ENCODE data around the gene C14orf180. TPM values are rescaled to one million over a fixed set of nuclear protein-coding genes. Genes with fewer than 3 reads are reported as not detected.

Gene C14orf180
- total RNA-seq, 1 experiment from 2014 or later = not detected

DNA sequence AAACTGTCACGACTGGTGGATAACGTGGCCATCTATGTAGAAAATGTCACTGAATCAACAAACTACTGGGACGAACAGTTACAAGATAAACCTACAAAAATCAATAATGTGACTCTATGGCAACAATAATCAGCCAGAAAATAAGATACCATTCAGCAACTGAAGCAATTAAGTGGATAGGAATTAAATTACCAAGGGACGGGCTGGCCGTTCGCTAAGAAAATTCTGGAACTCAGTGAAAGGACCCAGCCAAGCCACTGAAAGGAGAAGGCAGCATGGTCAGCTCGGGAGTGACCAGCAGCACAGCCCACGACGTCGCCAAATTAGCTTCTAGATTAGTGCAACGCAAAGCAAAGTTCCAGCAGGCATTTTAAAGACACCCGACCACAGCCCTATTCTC, 58.6 kb downstream of the C14orf180 start:
- no TSS peak for BruUV-seq (replicated peaks)
- no peaks in the 10 kb centered on the region for H3K79me2 ChIP-seq (ENCODE audit: low read length)
- H3K4me2 ChIP-seq (ENCODE audit: low read length) = no peak overlapping the region
- H3K27ac ChIP-seq (ENCODE audit: low read length) = no peak overlapping the region
- no peak overlapping the region for H3K9ac ChIP-seq (ENCODE audit: low read length)
- intact Hi-C loops (cut with micrococcal nuclease) = loop anchor here (10.0 kb wide), 1 partner anchor 63 kb away; the partner anchor contains the start of gene C14orf180
- no peaks in the 10 kb centered on the region for H4K20me1 ChIP-seq (ENCODE audit: low read length)
- peaks cover 57% of the 10 kb centered on the region for H3K27me3 ChIP-seq (ENCODE audit: low read length)
- H3K4me3 ChIP-seq (ENCODE audit: low read length) = no peak overlapping the region
- H2AFZ ChIP-seq (ENCODE audit: low read length) = no peak overlapping the region
- H3K9me3 ChIP-seq (ENCODE audit: low read length) = no peaks in the 10 kb centered on the region
- ChIA-PET CTCF (no interaction called here), POLR2A (ENCODE audit: unreplicated experiment) (no interaction called here)
- no peak for TF ChIP-seq EZH2 (IDR thresholded peaks at IDR 0.05; ENCODE audit: low read length, unreplicated experiment)
- no peak for TF ChIP-seq EZH2phosphoT487 (IDR thresholded peaks at IDR 0.05; ENCODE audit: borderline replicate concordance, low read length)
- TF ChIP-seq, protein P1, sequence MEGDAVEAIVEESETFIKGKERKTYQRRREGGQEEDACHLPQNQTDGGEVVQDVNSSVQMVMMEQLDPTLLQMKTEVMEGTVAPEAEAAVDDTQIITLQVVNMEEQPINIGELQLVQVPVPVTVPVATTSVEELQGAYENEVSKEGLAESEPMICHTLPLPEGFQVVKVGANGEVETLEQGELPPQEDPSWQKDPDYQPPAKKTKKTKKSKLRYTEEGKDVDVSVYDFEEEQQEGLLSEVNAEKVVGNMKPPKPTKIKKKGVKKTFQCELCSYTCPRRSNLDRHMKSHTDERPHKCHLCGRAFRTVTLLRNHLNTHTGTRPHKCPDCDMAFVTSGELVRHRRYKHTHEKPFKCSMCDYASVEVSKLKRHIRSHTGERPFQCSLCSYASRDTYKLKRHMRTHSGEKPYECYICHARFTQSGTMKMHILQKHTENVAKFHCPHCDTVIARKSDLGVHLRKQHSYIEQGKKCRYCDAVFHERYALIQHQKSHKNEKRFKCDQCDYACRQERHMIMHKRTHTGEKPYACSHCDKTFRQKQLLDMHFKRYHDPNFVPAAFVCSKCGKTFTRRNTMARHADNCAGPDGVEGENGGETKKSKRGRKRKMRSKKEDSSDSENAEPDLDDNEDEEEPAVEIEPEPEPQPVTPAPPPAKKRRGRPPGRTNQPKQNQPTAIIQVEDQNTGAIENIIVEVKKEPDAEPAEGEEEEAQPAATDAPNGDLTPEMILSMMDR (conservative IDR thresholded peaks at IDR 0.05; ENCODE audit: low read depth, low read length) = no peak
- H3K4me1 ChIP-seq (ENCODE audit: insufficient read depth, low read length) = 0 out of 2 replicates have a peak, but pooled peaks cover 10% of the 10 kb centered on the region
- DNase-seq (no peak), ATAC-seq (no peak)
- H3K9me2 ChIP-seq (replicated peaks; ENCODE audit: low read length) = no peaks in the 10 kb centered on the region
- H3F3A ChIP-seq (ENCODE audit: low read length, unreplicated experiment) = no peaks in the 10 kb centered on the region
- H3K36me3 ChIP-seq (ENCODE audit: low read depth, low read length) = no peaks in the 10 kb centered on the region

DNA sequence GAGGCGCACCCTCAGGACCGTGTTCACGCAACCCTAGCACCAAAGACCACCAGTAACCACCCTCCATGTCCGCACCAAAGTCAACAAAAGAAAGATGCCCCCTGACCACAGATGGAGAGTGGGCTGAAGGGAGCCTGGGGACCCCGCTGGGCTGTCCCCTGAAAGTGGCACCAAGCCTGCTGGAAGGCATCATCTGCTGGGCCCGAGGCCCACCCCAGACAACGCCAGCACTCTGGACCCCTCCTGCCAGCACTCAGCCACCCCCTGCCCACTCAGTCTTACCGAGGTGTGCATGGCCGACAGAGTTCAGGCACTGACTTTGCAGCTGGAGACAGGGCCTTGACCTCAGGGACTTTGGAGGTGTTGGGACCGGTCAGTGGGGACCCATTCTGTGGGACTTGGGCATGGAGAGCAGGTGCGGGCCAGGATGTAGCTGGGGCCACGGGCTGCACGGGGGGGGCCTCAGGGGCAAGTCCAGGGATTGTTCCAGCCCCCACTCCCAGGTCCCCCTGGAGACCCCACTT, 59.4 kb downstream of the C14orf180 start:
- no peak for DNase-seq
- Histone ChIP-seq H3K79me2 (ENCODE audit: low read length) (no peaks in the 10 kb centered on the region), H3K36me3 (ENCODE audit: low read depth, low read length) (no peaks in the 10 kb centered on the region), H3K4me2 (ENCODE audit: low read length) (no peak overlapping the region), H3K9me2 (replicated peaks; ENCODE audit: low read length) (no peaks in the 10 kb centered on the region), H2AFZ (ENCODE audit: low read length) (no peak overlapping the region), H4K20me1 (ENCODE audit: low read length) (no peaks in the 10 kb centered on the region), H3K4me3 (ENCODE audit: low read length) (no peak overlapping the region), H3K27ac (ENCODE audit: low read length) (no peak overlapping the region), H3F3A (ENCODE audit: low read length, unreplicated experiment) (no peaks in the 10 kb centered on the region), H3K27me3 (ENCODE audit: low read length) (peaks cover 49% of the 10 kb centered on the region), H3K9ac (ENCODE audit: low read length) (no peak overlapping the region), H3K9me3 (ENCODE audit: low read length) (no peaks in the 10 kb centered on the region), H3K4me1 (ENCODE audit: insufficient read depth, low read length) (0 out of 2 replicates have a peak, but pooled peaks cover 10% of the 10 kb centered on the region)
- ChIA-PET CTCF (no interaction called here), POLR2A (ENCODE audit: unreplicated experiment) (no interaction called here)
- no peak for ATAC-seq
- intact Hi-C loops (cut with micrococcal nuclease) = loop anchor here (10.0 kb wide), 1 partner anchor 64 kb away; the partner anchor contains the start of gene C14orf180
- BruUV-seq (replicated peaks) = no TSS peak
- TF ChIP-seq EZH2phosphoT487 (IDR thresholded peaks at IDR 0.05; ENCODE audit: borderline replicate concordance, low read length) (no peak), EZH2 (IDR thresholded peaks at IDR 0.05; ENCODE audit: low read length, unreplicated experiment) (no peak)
- TF ChIP-seq, protein P1 (conservative IDR thresholded peaks at IDR 0.05; ENCODE audit: low read depth, low read length) = no peak

DNA sequence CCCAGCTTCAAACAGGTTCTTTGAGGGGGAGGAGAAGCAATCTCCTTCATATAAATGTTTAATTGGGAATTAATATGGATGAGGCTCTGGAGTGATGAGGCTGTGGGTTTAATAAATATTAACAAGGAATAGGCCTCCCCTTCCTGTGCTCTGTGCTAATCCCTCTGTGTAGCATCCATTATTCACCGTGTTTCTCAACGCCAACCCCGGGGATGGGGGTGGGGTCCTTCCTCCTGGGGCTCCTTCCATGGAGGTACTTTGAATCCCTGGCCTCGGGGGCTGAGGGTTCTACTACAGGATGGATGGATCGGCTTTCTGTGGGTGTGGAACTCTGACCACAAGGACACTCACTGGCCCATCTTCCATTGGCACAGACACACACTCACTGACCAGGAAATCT, 59.9 kb downstream of the C14orf180 start:
- no peak overlapping the region for H3K9ac ChIP-seq (ENCODE audit: low read length)
- DNase-seq (no peak), ATAC-seq (no peak)
- H3F3A ChIP-seq (ENCODE audit: low read length, unreplicated experiment) = no peaks in the 10 kb centered on the region
- H2AFZ ChIP-seq (ENCODE audit: low read length) = no peak overlapping the region
- 0 out of 2 replicates have a peak, but pooled peaks cover 10% of the 10 kb centered on the region for H3K4me1 ChIP-seq (ENCODE audit: insufficient read depth, low read length)
- H3K27me3 ChIP-seq (ENCODE audit: low read length) = peaks cover 44% of the 10 kb centered on the region
- H3K27ac ChIP-seq (ENCODE audit: low read length) = no peak overlapping the region
- no peaks in the 10 kb centered on the region for H4K20me1 ChIP-seq (ENCODE audit: low read length)
- intact Hi-C loops (cut with micrococcal nuclease) = loop anchor here (10.0 kb wide), 1 partner anchor 65 kb away; the partner anchor contains the start of gene C14orf180
- no peaks in the 10 kb centered on the region for H3K79me2 ChIP-seq (ENCODE audit: low read length)
- H3K9me3 ChIP-seq (ENCODE audit: low read length) = no peaks in the 10 kb centered on the region
- TF ChIP-seq, protein P1 (conservative IDR thresholded peaks at IDR 0.05; ENCODE audit: low read depth, low read length) = no peak
- TF ChIP-seq EZH2phosphoT487 (IDR thresholded peaks at IDR 0.05; ENCODE audit: borderline replicate concordance, low read length) (no peak), EZH2 (IDR thresholded peaks at IDR 0.05; ENCODE audit: low read length, unreplicated experiment) (no peak)
- H3K4me3 ChIP-seq (ENCODE audit: low read length) = no peak overlapping the region
- no peaks in the 10 kb centered on the region for H3K36me3 ChIP-seq (ENCODE audit: low read depth, low read length)
- CTCF ChIA-PET = interaction anchor here (0.5 to 0.8 kb wide), 2 partner anchors 63 to 241 kb away, joined by 3 read pairs; no protein-coding TSS in a partner anchor
- no peak overlapping the region for H3K4me2 ChIP-seq (ENCODE audit: low read length)
- H3K9me2 ChIP-seq (replicated peaks; ENCODE audit: low read length) = no peaks in the 10 kb centered on the region
- BruUV-seq (replicated peaks) = no TSS peak
- POLR2A ChIA-PET (ENCODE audit: unreplicated experiment) = no interaction called here
